Measurements from ENCODE around the gene SHISA7. TPM values are rescaled to one million over a fixed set of nuclear protein-coding genes. Genes with fewer than 3 reads are reported as not detected.

The SHISA7 gene
- total RNA-seq, 2 experiments from 2014 or later: not detected

GRCh38 chr19:55459950-55460657 is 17.0 kb upstream of the SHISA7 start:
- TF ChIP-seq CTCF (IDR thresholded peaks at IDR 0.05): no peak
- H3K27ac Mint-ChIP-seq: peak overlapping the region; percentile 42
- peaks cover 15% of the 10 kb centered on the region for H3K4me1 Mint-ChIP-seq (ENCODE audit: low read depth)
- H3K9me3 Mint-ChIP-seq: no peaks in the 10 kb centered on the region
- ChIA-PET CTCF (interaction anchor here (0.6 to 3.3 kb wide), 5 partner anchors 8 to 370 kb away, joined by 3 to 18 read pairs (median 3); no protein-coding TSS in a partner anchor), POLR2A (no interaction called here)
- peaks cover 4% of the 10 kb centered on the region for H3K36me3 Mint-ChIP-seq (ENCODE audit: low read depth)
- DNase-seq (no peak), ATAC-seq (no peak)
- no peaks in the 10 kb centered on the region for H3K27me3 Mint-ChIP-seq
- H3K4me3 Mint-ChIP-seq: peak overlapping the region; percentile 86
- intact Hi-C loops (cut with micrococcal nuclease): no loop called here

- H3K27ac Mint-ChIP-seq: no peak overlapping the region
- H3K4me1 Mint-ChIP-seq (ENCODE audit: low read depth): peaks cover 15% of the 10 kb centered on the region
- TF ChIP-seq CTCF (IDR thresholded peaks at IDR 0.05): no peak
- intact Hi-C loops (cut with micrococcal nuclease): no loop called here
- ChIA-PET POLR2A (no interaction called here), CTCF (interaction anchor here (0.6 to 3.3 kb wide), 5 partner anchors 8 to 370 kb away, joined by 3 to 18 read pairs (median 3); no protein-coding TSS in a partner anchor)
- no peaks in the 10 kb centered on the region for H3K9me3 Mint-ChIP-seq
- DNase-seq (no peak), ATAC-seq (no peak)
- no peak overlapping the region for H3K4me3 Mint-ChIP-seq
- no peaks in the 10 kb centered on the region for H3K27me3 Mint-ChIP-seq
- H3K36me3 Mint-ChIP-seq (ENCODE audit: low read depth): peaks cover 7% of the 10 kb centered on the region
These were observed 16.4 kb upstream of the SHISA7 start for GRCh38 chr19:55459551-55459949.

GRCh38 chr19:55457683-55458457 is 14.8 kb upstream of the SHISA7 start:
- POLR2A ChIA-PET: no interaction called here
- Mint-ChIP-seq H3K27me3 (peaks cover 7% of the 10 kb centered on the region), H3K27ac (no peak overlapping the region), H3K4me3 (no peak overlapping the region), H3K4me1 (ENCODE audit: low read depth) (peaks cover 19% of the 10 kb centered on the region), H3K9me3 (no peaks in the 10 kb centered on the region), H3K36me3 (ENCODE audit: low read depth) (peaks cover 19% of the 10 kb centered on the region)
- CTCF ChIA-PET: interaction anchor here (3.3 kb wide), 1 partner anchor 47 kb away, joined by 18 read pairs; no protein-coding TSS in a partner anchor
- TF ChIP-seq CTCF (IDR thresholded peaks at IDR 0.05): no peak
- intact Hi-C loops (cut with micrococcal nuclease): no loop called here
- ATAC-seq (no peak), DNase-seq (no peak)

- POLR2A ChIA-PET: no interaction called here
- Mint-ChIP-seq H3K27me3 (peaks cover 15% of the 10 kb centered on the region), H3K36me3 (ENCODE audit: low read depth) (peaks cover 19% of the 10 kb centered on the region), H3K4me1 (ENCODE audit: low read depth) (peaks cover 21% of the 10 kb centered on the region), H3K4me3 (no peak overlapping the region), H3K9me3 (no peaks in the 10 kb centered on the region), H3K27ac (no peak overlapping the region)
- CTCF ChIA-PET: no interaction called here
- DNase-seq (no peak), ATAC-seq (no peak)
- no peak for TF ChIP-seq CTCF (IDR thresholded peaks at IDR 0.05)
- intact Hi-C loops (cut with micrococcal nuclease): no loop called here
These were observed 13.2 kb upstream of the SHISA7 start for GRCh38 chr19:55456347-55456746.

Measured in activated CD8-positive, alpha-beta T cell treated with anti-CD3 and anti-CD28 coated beads for 36 hours (primary cell).